NCI-H1930 (cell line): ENCODE measurements around the gene HOXD10.

Source experiments
- DNase-seq, 2 experiments: peaks; one replicate each; lab custom pipeline; 2025; lab: John Stamatoyannopoulos, UW

HOXD10 gene

GRCh38 chr2:176164611-176165369, 48.2 kb downstream of the HOXD10 start:
- no peak for DNase-seq

- no peak for DNase-seq
These were observed 48.9 kb downstream of the HOXD10 start for GRCh38 chr2:176165370-176166050.

- DNase-seq: no peak
These were observed 49.7 kb downstream of the HOXD10 start for GRCh38 chr2:176166272-176166671.

- DNase-seq: no peak
These were observed 50.8 kb downstream of the HOXD10 start for GRCh38 chr2:176167398-176167797.

- no peak for DNase-seq
These were observed 52.6 kb downstream of the HOXD10 start for GRCh38 chr2:176169181-176169580.
